Measurements from ENCODE around the gene FBN2.

Gene FBN2

GRCh38 chr5:128271071-128271470 lies 267.0 kb downstream of the FBN2 start:
- no peak for TF ChIP-seq CTCF (conservative IDR thresholded peaks at IDR 0.05; ENCODE audit: control insufficient read depth, insufficient read depth, low read depth, low read length)
- DNase-seq (ENCODE audit: low read depth): no peak
- H3K4me3 ChIP-seq (ENCODE audit: control insufficient read depth, low read depth, low read length): no peak overlapping the region

- H3K4me3 ChIP-seq (ENCODE audit: control insufficient read depth, low read depth, low read length): no peak overlapping the region
- no peak for DNase-seq (ENCODE audit: low read depth)
- no peak for TF ChIP-seq CTCF (conservative IDR thresholded peaks at IDR 0.05; ENCODE audit: control insufficient read depth, insufficient read depth, low read depth, low read length)
Observed at GRCh38 chr5:128264564-128265360, 273.3 kb downstream of the FBN2 start.

DNA sequence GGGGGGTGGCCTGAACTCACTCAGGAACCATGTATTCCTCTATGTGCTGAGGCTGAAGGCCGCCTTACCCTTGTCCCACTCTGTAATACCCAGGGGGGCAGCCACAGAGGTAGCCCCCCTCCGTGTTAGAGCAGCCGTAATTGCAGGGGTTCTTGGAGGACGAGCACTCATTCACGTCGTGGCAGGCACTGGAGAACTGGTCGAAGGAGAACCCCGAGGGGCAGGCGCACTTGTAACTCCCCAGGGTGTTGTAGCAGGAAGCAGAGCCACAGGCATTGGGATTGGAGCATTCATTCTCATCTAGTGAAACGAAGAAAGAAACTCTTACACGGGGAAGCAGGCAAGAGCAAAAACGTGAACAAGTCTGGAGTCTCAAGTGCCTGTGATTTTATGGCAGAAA lies 274.7 kb downstream of the FBN2 start:
- H3K4me3 ChIP-seq (ENCODE audit: control insufficient read depth, low read depth, low read length): no peak overlapping the region
- DNase-seq (ENCODE audit: low read depth): no peak
- no peak for TF ChIP-seq CTCF (conservative IDR thresholded peaks at IDR 0.05; ENCODE audit: control insufficient read depth, insufficient read depth, low read depth, low read length)

- no peak for DNase-seq (ENCODE audit: low read depth)
- no peak for TF ChIP-seq CTCF (conservative IDR thresholded peaks at IDR 0.05; ENCODE audit: control insufficient read depth, insufficient read depth, low read depth, low read length)
Observed at GRCh38 chr5:128262911-128263310, 275.1 kb downstream of the FBN2 start.

GRCh38 chr5:128259607-128260021 lies 278.4 kb downstream of the FBN2 start:
- TF ChIP-seq CTCF (conservative IDR thresholded peaks at IDR 0.05; ENCODE audit: control insufficient read depth, insufficient read depth, low read depth, low read length): no peak
- H3K4me3 ChIP-seq (ENCODE audit: control insufficient read depth, low read depth, low read length): no peak overlapping the region
- peak; percentile 25 for DNase-seq (ENCODE audit: low read depth)

More at GRCh38 chr5:128262911-128263310, 275.1 kb downstream of the FBN2 start:
- no peak overlapping the region for H3K4me3 ChIP-seq (ENCODE audit: control insufficient read depth, low read depth, low read length)

DNA sequence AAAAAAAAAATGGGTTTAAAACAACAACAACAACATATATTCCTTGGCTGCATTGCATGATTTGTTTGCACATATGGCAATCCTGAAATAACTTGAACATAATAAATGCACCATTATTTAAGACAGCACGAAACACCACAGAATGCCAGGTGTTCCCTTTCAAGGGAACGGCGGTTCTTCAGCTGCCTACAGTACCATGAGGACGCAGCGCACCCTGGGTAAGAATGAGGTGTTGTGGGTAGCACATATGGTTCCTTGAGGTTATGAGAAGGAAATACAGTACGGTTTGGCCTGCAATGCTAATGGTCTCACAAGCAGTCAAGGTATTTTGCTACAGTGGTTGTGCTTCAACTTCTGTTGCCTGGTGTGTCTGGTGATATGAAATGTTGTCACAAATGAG lies 279.7 kb downstream of the FBN2 start:
- DNase-seq (ENCODE audit: low read depth): no peak
- no peak for TF ChIP-seq CTCF (conservative IDR thresholded peaks at IDR 0.05; ENCODE audit: control insufficient read depth, insufficient read depth, low read depth, low read length)
- H3K4me3 ChIP-seq (ENCODE audit: control insufficient read depth, low read depth, low read length): no peak overlapping the region
